ENCODE measurements around the gene IL22RA1.

- TF ChIP-seq RAD21 (IDR thresholded peaks at IDR 0.05; ENCODE audit: low read depth) (no peak), CREB1 (IDR thresholded peaks at IDR 0.05; ENCODE audit: low read depth) (no peak), TCF12 (IDR thresholded peaks at IDR 0.05; ENCODE audit: low read depth) (no peak)
- TF ChIP-seq, protein P1, sequence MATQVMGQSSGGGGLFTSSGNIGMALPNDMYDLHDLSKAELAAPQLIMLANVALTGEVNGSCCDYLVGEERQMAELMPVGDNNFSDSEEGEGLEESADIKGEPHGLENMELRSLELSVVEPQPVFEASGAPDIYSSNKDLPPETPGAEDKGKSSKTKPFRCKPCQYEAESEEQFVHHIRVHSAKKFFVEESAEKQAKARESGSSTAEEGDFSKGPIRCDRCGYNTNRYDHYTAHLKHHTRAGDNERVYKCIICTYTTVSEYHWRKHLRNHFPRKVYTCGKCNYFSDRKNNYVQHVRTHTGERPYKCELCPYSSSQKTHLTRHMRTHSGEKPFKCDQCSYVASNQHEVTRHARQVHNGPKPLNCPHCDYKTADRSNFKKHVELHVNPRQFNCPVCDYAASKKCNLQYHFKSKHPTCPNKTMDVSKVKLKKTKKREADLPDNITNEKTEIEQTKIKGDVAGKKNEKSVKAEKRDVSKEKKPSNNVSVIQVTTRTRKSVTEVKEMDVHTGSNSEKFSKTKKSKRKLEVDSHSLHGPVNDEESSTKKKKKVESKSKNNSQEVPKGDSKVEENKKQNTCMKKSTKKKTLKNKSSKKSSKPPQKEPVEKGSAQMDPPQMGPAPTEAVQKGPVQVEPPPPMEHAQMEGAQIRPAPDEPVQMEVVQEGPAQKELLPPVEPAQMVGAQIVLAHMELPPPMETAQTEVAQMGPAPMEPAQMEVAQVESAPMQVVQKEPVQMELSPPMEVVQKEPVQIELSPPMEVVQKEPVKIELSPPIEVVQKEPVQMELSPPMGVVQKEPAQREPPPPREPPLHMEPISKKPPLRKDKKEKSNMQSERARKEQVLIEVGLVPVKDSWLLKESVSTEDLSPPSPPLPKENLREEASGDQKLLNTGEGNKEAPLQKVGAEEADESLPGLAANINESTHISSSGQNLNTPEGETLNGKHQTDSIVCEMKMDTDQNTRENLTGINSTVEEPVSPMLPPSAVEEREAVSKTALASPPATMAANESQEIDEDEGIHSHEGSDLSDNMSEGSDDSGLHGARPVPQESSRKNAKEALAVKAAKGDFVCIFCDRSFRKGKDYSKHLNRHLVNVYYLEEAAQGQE (IDR thresholded peaks at IDR 0.05; ENCODE audit: low read depth), result no peak
Observed at GRCh38 chr1:24097663-24098062, 45.3 kb downstream of the IL22RA1 start.

All from Ishikawa (cell line).